ELR (cell line): Measurements from ENCODE around the gene SNTG2.
"Not testable (repeated sequence)": the region's sequence is repeated elsewhere in the genome, so short reads cannot be mapped to it uniquely, and the experiment has no call there.

Experiments used
- DNase-seq: peaks from one replicate; pipeline ENCODE4 v3.0.0-alpha.2; 2015; ENCODE audit warnings: low read depth

The SNTG2 gene

DNA sequence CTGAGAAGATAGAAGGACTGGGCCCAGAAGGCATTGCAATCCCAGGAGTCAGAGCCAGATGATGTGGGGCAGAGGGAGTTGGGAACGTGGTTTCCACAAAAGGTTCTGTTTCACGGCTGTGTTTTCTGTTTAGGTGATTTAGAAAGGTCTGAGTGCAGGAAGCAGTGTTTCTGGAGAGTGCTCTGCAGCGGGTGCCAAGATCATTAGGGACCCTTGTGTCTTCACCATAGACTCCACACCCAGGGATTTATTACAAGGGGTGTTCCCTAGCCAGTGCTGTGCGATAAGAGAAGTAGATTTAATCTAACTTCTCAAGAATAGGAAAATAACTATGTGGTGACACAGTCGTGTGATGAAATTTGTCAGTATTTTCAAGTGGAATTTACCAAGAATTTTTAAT lies 241.5 kb downstream of the SNTG2 start:
- DNase-seq: no peak

DNA sequence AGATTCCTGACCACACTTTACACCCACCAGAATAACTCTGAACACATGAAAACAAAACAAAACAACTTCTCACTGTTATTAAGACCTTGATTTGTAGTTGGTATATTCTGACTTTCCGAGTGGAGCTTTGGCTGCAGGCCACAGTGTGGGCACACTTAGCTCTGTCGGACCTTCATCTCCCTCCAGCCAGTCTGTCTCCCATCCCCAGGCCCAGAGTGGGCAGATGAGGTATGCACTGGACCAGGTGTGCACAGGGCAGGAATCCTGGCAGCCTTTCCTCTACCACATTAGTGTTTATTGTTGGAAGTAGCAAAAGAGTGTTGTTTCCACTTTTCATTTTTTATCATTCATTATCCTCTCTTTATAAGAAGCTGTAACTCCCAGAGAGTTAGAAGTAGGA lies 243.2 kb downstream of the SNTG2 start:
- no peak for DNase-seq

DNA sequence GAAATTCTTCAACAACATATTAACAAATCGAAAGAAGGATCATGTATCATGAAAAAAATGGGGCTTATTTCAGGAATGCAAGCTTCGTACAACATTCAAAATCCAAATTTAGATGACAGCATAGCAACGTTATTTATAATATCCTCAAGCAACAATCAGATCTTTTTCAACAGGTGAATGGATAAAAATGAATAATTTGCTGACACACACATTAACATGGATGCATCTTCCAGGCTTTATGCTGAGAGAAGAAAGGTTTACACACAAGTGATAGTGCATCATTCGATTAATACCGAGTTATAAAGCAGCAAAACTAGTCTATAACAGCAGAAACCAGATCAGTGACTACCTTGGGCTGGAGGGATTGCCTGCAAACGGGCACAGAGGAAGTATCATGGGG lies 253.1 kb downstream of the SNTG2 start:
- DNase-seq: no peak

DNA sequence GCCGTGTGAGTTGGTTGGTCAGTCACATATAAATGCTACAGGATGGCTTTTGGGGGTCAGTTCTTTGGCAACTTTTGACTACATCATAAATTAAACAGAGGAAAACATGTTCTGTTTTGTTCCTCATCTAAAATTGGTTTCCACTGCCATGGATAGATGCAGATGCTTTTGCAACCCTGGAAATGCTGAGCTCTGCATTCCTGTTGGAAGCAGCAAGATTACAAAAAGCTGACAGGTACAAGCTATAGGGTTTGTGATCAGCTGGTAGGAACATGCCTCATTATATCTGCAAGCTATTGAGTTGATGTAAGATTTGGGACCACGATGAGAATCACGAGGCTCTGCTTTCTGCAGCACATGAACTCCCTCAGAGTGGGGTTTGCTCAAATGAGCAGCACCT lies 255.2 kb downstream of the SNTG2 start:
- DNase-seq: no peak

DNA sequence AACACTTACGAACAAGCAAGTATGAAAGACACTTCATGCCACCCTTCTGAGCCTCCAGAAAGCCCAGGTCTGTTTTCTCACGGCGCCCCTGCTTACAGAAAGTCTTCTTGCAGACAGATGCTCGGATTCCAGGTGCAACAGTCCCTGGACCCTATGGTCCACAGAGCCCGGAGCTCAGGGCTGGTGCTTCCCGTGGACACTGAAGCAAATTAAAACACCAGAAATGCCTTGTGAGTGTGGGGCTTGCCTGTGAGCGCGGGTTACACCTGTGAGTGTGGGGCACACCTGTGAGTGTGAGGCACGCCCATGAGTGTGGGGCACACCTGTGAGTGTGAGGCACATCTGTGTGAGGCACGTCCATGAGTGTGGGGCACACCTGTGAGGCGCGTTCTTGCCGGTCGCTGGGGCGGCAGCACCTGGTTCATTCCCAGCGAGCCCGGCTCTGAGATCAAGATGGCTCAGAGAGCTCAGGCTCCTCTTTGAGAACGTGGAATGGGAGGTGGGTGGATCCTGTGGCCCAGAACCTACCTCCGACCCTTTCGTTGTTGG lies 257.4 kb downstream of the SNTG2 start:
- DNase-seq: no peak

DNA sequence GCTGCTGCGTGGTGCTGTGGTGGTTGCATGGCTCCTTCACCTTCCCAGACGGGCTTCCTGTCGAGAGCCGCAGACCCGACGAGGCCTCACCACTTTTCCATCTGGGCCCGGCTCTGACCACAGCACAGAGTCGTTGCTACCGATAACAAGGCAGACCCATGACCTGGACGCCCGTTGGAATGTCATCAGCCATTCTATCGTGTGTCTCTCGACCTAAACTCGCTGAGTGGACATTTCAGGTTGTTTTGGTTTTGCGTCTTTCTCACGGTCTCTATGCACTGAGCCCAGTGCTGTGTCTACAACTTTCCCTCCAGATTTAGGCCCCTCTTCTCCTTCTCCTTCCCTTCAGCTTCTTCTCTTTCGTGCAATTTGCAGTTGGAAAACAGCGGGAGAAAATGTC lies 257.9 kb downstream of the SNTG2 start:
- DNase-seq: no peak

DNA sequence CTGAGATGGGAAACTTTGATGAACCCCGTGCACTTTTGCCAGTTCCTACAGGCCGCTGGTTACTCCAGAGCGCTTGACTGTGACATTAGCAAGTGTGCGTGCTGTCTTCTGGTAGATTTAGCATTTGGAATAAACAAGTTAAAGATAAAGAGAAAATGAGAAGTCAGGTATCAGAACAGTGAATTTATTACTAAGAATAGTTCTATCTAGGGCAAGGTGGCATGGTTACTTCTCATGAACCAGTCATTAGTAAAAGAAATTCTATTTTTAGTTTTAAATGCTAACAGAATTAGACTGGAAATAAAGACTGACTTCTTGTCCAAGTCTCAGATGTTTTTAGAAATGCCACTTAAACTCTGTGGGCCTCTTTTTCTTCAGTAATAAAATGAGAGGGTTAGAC lies 258.6 kb downstream of the SNTG2 start:
- no peak for DNase-seq

DNA sequence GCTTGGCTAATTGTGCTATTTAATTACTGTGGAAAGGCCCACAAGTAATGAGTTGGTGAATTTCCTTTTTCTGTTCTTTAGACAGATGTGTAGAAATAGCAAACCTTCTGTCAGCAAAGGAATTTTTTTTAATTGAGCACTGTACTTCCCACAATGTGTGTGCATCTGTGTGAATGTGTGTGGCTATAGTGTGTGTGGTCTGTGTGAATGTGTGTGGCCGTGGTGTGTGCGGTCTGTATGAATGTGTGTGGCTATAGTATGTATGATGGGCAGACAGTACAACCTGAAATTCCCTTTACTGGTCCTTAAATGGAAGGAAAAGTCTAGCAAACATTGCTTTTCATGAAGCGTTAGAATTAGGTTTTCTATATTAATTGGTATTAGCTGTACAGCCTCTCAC lies 259.1 kb downstream of the SNTG2 start:
- DNase-seq: no peak

DNA sequence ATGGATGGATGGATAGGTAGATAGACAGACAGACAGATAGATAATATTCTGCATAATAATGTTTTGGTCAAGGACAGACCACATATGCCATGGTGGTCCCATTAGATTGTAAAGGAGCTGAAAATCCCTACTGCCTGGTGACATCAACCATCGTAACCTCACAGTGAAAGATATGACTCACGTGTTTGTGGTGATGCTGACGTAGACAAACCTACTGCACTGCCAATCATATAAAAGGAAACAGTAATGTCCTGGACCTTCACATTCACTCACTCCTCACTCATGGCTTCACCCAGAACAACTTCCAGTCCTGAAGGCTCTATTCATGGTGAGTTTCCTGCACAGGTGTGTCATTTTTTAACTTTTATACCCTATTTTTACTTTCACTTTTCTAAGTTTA lies 259.7 kb downstream of the SNTG2 start:
- no peak for DNase-seq

DNA sequence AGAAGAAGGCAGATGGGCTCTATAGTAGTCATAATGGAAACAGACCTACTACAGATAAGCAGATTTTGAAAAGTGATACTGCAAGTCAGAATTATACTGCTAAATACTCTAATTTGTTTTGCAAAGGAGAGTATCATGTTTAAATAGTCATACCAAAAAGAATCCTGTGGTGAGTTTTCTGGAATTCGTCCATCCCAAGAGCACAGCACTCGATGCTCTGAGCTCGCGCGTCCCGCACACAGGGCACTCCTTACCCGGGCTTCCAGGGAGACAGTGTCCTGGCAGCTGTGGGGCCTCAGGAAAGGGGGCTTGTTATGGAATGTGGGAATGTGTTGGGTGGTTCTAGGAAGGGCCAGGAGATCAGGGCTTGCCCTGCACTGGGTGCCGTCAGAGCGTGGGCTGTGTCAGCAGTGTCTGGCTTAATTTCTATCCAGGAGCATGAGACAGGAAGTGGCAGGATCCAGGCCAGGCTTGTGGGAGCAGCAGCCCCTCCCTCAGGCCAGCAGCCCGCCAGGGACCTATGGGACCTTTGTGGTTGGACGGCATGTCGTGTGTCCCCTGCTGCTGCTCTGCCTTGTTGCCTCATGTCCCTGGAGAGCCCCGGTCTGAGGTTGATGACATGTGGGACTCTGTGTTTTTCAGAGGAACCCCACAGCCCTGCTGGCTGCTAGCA lies 269.4 kb downstream of the SNTG2 start:
- peak; percentile 45 for DNase-seq

DNA sequence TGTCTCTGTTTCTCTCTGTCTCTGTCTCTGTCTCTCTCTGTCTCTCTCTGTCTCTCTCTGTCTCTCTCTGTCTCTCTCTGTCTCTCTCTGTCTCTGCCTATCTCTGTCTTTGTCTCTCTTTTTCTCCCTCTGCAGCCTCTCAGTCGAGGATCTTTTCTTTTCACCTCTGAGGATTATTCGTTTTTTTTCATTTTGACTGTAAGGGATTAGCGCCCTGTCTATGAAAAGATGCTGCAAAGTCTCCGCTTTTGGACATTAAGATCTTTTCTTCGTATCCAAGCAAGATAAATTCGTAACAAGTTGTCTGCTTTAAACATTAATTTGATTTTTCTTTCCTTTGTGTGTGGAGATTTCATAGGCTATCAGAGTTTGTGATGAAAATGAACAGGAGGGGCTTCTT lies 271.4 kb downstream of the SNTG2 start:
- DNase-seq: no peak

DNA sequence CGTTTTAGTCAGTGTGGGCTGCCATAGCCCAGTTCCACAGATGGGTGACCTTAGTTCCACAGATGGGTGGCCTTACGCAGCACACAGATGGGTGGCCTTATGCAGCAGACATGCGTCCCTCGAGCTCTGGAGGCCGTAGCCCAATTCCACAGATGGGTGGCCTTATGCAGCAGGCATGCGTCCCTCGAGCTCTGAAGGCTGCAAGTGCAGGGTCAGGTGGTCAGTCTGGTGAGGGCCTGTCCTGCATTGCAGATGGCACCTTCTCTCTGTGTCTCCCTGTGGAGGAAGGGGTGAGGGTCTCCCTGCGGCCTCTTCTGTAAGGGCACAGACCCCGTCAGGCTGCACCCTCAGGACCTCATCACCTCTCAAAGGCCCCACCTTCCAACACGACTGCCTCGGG lies 273.1 kb downstream of the SNTG2 start:
- DNase-seq: no peak

DNA sequence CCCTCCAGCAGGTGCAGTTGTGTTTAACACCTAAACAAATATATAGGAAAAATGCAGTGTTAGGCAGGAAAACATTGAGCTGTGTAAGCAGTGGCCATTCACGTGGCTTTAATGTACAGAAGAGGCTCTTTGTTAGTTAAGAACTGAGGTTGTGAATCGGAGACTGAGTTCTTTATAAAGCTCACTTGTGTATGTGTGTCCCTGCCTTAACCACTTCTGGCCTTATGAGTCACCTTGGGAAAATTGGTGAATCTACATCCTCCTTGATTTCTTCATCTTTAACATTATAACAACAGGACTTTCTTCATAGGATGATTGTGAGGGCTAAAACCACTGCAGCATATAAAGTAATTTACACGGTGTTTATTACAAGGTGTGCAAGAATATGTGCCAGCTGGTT lies 274.3 kb downstream of the SNTG2 start:
- peak; percentile 47 for DNase-seq

DNA sequence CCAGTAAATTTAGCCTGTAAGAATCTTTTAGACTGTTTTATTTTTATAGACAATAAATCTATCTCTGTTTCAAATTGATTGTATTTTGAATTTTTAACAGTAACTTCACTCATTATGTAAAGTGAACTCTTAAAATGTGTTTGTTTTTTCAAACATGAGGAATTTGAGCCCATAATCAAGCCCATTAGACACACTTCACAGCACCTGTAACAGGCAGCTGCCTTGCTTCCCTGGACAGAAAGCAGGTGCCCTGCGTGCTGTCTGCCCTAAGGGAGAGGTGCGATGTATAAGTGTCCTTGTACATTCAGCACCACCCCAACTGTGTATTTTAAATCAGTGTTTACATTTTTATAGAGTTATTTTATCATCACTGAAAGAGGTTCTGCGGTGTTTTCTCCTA lies 276.1 kb downstream of the SNTG2 start:
- DNase-seq: no peak

DNA sequence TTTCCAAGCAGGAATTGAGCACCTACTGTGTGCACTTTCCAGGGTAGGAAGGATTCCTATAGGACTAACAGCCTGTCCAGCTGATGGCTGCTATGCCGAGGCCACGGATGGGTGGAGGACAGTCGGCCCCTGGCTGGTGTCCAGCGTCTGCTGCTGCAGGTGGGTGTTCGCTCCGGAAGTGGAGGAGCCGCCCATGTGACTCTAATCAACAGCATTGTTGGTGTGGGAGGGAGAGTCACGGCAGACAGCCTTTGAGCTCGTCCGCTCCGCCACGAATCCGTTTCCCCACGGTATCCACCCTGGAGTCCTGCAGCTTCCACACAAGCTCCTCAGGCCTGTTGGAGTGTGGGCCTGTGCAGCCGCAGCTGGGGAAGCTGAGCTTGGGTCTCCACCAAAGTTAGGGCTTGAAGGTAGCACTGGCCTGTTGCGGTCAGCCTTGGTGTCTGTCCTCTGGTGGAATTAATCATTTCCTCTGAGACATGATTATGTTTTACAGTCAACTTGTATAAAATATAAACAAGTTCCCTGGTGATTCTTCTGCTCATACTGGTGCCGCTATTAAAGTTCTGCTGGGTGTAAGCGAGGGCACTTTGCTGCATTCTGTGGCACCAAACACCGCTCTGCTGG lies 276.7 kb downstream of the SNTG2 start:
- DNase-seq: peak; percentile 58

DNA sequence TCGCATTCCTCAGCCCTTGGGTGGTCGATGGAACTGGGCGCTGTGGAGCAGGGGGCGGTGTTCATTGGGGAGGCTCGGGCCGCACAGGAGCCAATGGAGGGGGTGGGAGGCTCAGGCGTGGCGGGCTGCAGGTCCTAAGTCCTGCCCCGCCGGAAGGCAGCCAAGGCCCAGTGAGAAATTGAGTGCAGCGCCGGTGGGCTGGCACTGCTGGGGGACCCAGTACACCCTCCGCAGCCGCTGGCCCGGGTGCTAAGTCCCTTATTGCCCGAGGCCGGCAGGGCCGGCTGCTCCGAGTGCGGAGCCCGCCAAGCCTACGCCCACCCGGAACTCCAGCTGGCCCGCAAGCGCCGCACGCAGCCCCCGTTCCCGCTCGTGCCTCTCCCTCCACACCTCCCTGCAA lies 278.9 kb downstream of the SNTG2 start:
- not testable (repeated sequence) for DNase-seq

DNA sequence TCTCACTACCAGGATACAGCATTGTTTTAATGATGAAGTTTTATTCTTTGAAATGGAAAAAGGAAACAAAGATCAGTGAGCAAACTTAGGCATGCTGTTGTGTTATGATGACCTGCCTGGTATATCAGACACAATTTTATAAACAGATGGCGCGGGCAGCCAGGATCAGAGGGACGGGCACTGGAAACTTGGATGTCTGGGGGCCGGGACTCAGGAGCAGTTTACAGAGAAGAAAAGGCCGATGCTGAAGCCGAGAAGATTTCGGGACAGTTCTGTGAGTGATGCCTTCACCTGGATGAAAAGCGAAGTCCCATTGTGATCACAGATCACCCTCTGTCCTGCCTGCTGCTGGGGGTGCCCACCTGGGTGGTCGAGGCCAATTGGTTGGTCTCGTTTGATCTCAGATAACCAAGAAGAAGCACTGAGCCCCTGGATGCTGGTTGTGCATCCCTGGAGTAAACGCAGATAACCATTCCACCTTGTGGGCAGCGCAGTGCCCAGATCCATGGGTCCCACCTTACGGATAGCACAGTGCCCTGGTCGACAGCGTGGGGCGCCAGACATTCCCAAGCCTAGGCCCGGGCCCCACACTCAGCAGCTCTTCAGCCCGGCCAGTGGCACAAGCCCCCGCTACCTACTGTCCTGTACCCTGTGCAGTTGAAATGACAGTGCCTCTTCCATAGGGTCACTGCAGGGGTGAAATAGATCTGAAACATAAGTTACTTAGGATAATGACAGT lies 279.7 kb downstream of the SNTG2 start:
- DNase-seq: no peak

DNA sequence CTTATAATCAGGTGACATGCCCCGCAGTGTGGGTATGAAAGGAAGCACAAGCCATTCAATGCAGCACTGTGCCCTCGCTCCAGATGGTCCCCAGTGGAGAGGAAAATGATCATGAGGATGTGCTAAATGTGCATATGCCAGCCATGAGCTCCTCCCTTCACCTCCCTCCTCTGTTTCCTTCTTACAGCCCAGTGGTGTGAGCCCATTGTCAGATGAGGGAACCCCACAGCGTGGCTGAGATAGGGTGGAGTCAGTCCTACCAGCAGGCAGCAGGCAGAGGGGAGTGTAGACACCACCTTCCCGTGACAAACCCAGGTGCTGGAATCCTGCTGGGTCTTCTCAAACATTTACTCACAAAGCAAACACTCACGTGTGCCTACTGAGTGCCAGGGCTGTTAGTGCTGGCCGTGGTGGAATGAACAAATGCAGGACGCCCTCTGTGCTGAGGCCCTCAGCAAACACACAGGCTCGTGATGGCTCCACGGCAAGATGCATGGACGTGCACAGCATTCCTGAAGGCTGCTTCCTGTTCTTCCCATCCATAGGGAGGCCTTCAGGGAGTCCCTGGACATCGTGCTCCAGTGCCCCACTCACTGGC lies 280.9 kb downstream of the SNTG2 start:
- no peak for DNase-seq

DNA sequence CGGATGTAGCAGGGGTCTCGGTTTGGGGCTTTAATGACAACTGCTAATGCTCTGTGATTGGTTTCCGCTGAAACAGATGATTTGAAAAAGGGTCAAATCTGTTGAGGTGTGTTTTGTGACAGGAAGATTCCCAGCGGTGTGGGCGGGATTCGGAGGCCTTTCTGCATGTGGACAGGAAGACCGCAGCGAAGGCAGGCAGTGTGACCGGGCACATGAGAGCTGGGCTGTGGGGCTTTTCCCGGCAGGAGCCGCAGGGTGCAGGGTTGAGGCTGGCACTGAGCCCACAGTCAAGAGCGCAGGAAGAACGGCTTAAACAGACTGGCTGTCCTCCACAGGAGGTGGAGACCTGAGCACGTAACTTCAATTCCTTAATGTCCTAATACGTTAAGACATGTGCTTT lies 282.6 kb downstream of the SNTG2 start:
- no peak for DNase-seq

DNA sequence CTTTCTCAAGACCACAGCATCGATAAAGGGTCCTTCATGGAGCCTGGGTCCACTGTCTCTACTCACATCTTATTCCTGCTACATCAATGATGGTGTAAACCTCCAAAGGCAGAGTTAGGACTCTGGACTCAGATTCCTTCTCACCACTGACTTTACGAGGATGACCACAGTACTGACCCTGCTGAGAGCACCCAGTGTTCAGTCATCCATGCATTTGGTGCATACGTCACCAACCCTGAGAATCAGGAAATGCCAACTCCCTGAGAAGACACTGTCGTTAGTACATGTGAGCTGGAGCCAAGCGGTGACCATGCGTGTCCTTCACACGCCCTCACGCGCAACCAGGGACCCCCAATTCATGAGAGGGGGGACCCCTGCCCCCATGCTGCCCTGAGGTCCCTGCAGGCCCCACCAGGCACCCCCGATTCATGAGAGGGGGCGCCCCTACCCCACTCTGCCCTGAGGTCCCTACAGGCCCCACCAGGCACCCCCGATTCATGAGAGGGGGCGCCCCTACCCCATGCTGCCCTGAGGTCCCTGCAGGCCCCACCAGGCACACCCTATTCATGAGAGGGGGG lies 284.2 kb downstream of the SNTG2 start:
- peak; percentile 78 for DNase-seq

DNA sequence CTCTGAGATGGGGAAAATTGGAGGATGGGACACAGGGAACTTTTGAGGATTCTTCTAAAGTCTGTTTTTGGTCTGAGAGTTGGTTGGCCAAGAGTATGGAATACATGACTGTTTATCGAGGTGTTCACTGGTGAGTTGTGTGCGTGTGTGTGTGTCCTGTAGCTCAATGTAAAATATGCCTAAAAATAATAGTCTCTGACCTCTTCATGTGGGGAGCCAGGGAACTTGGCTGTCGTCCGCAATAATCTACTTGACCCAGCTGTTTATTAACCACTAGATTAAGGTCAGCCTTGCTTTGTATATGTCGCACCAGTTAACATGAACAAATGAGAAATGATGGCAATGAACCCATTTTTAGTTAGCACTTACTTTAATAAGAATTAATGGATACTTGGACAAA lies 285.2 kb downstream of the SNTG2 start:
- no peak for DNase-seq

DNA sequence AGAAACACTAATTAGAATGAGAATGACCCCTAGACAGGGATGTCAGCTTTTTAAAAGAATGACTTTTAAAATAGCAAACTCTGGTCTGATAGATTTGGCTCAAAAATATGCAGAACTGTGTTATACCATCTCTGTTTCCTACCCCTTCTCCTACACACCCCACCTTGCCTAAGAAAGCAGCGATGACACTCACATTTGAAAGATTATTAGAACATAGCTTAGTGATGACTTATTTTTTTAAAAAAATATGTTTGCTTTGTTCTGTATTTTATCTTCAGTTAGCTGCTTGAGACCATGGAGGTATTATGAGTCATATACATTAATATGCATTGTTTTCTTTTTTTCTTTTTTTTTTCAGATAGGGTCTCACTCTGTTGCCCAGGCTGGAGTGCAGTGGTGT lies 286.0 kb downstream of the SNTG2 start:
- DNase-seq: peak; percentile 51
